Smooth muscle cell (in vitro differentiated cells): ENCODE data around the gene HLCS. TPM values are rescaled to one million over a fixed set of nuclear protein-coding genes. Genes with fewer than 3 reads are reported as not detected.

Experiments used
- DNase-seq: peaks from one replicate; lab custom pipeline; 2025; ENCODE audit not compliant: unreplicated experiment; lab: John Stamatoyannopoulos, UW
- H2AFZ ChIP-seq: fragments of 200-600 bp; sonication (generic); 2 replicates; pipeline ENCODE4 v1.6.0; 2016; ENCODE audit warnings: antibody characterized with exemption, low read depth, mild to moderate bottlenecking
- H3F3A ChIP-seq: fragments of 200-600 bp; sonication (generic); 2 replicates; pipeline ENCODE4 v1.6.0; 2017; ENCODE audit warnings: antibody characterized with exemption, low read depth
- H3K27ac ChIP-seq: fragments of 200-600 bp; sonication (generic); 2 replicates; pipeline ENCODE4 v1.5.1; 2016; ENCODE audit warnings: low read depth, mild to moderate bottlenecking
- H3K27me3 ChIP-seq: fragments of 200-600 bp; sonication (generic); 2 replicates; pipeline ENCODE4 v1.6.1; 2016; ENCODE audit warnings: low read depth, mild to moderate bottlenecking
- H3K36me3 ChIP-seq: fragments of 200-600 bp; sonication (generic); 2 replicates; pipeline ENCODE4 v1.5.1; 2016; ENCODE audit warnings: low read depth
- H3K4me1 ChIP-seq: fragments of 200-600 bp; sonication (generic); 2 replicates; pipeline ENCODE4 v1.5.1; 2016; ENCODE audit warnings: low read depth
- H3K4me2 ChIP-seq: fragments of 200-600 bp; sonication (generic); 2 replicates; pipeline ENCODE4 v1.6.0; 2016; ENCODE audit warnings: mild to moderate bottlenecking
- H3K4me3 ChIP-seq: fragments of 200-600 bp; sonication (generic); 2 replicates; pipeline ENCODE4 v1.5.1; 2016; ENCODE audit warnings: mild to moderate bottlenecking
- H3K79me2 ChIP-seq: fragments of 200-600 bp; sonication (generic); 2 replicates; pipeline ENCODE4 v1.6.0; 2016; ENCODE audit warnings: low read depth, mild to moderate bottlenecking
- H3K9ac ChIP-seq: fragments of 200-600 bp; sonication (generic); 2 replicates; pipeline ENCODE4 v1.6.0; 2016; ENCODE audit warnings: low read depth
- H3K9me3 ChIP-seq: fragments of 200-600 bp; sonication (generic); replicated peaks from 2 replicates; pipeline ENCODE4 v1.5.1; 2016; ENCODE audit warnings: low read depth
- H4K20me1 ChIP-seq: fragments of 200-600 bp; sonication (generic); 2 replicates; pipeline ENCODE4 v1.6.0; 2016; ENCODE audit warnings: low read depth
- WGBS: methylation state at CpG from one replicate; pipeline ENCODE4 v1.1.7; 2016; ENCODE audit warnings: low lambda C conversion rate; 5-methylcytosine and 5-hydroxymethylcytosine counted together
- polyA plus RNA-seq: library from polyadenylated mRNA; unstranded; fragments of >200 nt; fragmentation: Nextera tagmentation; extraction: Ambion mirVana; gene quantifications from 2 replicates; pipeline ENCODE4 v1.2.1, GENCODE V29; 2016
- total RNA-seq: library from RNA; depleted of rRNA; stranded (reverse); fragments of >200 nt; gene quantifications from 2 replicates; pipeline ENCODE4 v1.2.3, GENCODE V29; 2014
- TF ChIP-seq, protein P1 (sequence below): fragments of 200-600 bp; sonication (generic); IDR thresholded peaks from 2 replicates; pipeline ENCODE4 v1.5.1; 2017; ENCODE audit warnings: borderline replicate concordance, mild to moderate bottlenecking, antibody characterized with exemption; ENCODE audit not compliant: insufficient read depth, poor library complexity, severe bottlenecking

Gene HLCS
- total and polyA plus RNA-seq, 2 experiments from 2014 or later: 7.5 to 20.6 TPM

DNA sequence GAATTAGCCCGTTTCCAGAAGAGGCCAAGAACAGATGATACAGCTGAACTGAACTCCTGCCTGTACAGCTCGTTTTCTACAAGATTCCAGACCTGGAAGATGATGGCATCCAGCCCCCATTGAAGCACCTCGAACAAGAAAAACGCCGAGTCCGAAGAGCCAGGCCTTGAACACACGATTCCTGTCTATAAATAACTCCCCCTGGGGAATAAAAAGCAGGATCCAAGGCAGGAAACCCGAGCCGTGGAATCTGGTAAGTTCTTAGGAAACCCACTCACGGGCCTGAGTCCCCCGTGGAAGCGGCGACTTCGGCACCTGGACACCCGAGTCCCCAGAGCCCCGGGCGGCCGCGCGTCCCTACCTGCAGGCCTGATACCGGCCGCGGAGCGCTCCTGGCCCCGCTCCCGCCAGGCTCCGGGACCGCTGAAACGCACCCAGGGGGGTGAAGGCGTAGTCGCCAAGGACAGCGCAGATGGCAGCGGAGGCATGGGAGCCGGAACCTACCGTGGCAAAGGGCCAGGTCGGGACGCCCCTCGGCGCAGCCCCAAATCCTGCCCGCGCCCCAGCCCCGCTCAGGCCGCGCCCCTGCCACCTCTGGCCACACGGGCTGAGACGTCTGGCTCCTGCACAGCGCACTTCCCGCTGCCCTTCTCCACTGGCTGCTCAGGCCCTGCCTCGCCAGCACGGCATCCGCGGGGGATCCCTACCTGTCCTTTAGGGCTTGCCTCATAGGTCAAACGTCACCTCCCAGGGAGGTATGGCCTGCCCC, 14.0 kb upstream of the HLCS start:
- H2AFZ ChIP-seq: peak overlapping the region; percentile 34
- no peaks in the 10 kb centered on the region for H3K36me3 ChIP-seq
- H3K27ac ChIP-seq: no peak overlapping the region
- H3K9me3 ChIP-seq: no peaks in the 10 kb centered on the region
- H3F3A ChIP-seq: no peaks in the 10 kb centered on the region
- no peaks in the 10 kb centered on the region for H4K20me1 ChIP-seq
- TF ChIP-seq, protein P1, sequence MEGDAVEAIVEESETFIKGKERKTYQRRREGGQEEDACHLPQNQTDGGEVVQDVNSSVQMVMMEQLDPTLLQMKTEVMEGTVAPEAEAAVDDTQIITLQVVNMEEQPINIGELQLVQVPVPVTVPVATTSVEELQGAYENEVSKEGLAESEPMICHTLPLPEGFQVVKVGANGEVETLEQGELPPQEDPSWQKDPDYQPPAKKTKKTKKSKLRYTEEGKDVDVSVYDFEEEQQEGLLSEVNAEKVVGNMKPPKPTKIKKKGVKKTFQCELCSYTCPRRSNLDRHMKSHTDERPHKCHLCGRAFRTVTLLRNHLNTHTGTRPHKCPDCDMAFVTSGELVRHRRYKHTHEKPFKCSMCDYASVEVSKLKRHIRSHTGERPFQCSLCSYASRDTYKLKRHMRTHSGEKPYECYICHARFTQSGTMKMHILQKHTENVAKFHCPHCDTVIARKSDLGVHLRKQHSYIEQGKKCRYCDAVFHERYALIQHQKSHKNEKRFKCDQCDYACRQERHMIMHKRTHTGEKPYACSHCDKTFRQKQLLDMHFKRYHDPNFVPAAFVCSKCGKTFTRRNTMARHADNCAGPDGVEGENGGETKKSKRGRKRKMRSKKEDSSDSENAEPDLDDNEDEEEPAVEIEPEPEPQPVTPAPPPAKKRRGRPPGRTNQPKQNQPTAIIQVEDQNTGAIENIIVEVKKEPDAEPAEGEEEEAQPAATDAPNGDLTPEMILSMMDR: no peak
- peak overlapping the region; percentile 88 for H3K4me2 ChIP-seq
- no peak overlapping the region for H3K9ac ChIP-seq
- no peak for DNase-seq
- peak overlapping the region; percentile 51 for H3K4me3 ChIP-seq
- WGBS: 18% methylated on average over 36 of the region's 53 CpGs
- peaks cover 6% of the 10 kb centered on the region for H3K4me1 ChIP-seq
- H3K27me3 ChIP-seq: peaks cover 11% of the 10 kb centered on the region
- no peaks in the 10 kb centered on the region for H3K79me2 ChIP-seq

DNA sequence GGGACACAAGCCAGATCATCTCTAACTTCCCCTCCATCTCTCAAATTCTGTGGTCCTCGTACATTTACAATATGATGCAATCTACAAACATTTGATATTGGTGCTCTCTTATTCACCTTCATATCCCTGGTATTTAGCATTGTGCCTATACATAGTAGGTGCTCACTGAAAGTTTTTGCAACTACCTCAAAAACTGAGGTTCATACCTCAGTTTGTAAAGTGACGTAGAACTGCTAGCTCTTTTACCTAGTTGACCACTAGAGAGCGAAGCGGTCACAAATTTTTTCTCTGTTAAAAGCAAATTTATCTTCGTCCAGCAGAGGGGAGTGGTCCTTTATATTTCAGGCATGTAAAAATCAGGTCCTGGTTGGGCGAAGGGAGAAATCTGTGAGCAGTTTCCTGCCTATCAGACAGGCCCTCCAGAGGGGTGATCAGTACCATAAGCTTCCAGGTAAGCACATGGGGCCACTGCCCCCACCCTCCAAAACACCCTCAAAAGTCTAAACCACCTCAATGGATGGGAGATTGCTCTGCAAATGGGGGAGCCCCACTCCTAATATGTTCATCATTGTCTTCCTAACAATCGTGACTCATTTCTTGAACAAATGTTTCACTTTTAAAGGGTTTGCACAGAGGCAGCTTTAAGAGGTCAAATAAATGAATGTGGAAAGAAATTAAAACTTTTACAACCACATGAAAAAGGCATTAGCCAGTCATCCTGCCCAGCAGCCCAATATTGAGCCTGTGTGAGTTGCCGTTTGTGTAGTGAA, 10.6 kb upstream of the HLCS start:
- no peaks in the 10 kb centered on the region for H3K36me3 ChIP-seq
- H3K9me3 ChIP-seq: no peaks in the 10 kb centered on the region
- peaks cover 11% of the 10 kb centered on the region for H3K27me3 ChIP-seq
- no peak for DNase-seq
- H3K4me1 ChIP-seq: peaks cover 6% of the 10 kb centered on the region
- no peak overlapping the region for H3K27ac ChIP-seq
- no peaks in the 10 kb centered on the region for H3F3A ChIP-seq
- H2AFZ ChIP-seq: no peak overlapping the region
- WGBS: 36% methylated on average over 8 of the region's 8 CpGs
- H3K4me2 ChIP-seq: no peak overlapping the region
- no peak overlapping the region for H3K4me3 ChIP-seq
- H3K9ac ChIP-seq: no peak overlapping the region
- TF ChIP-seq, protein P1: peak; percentile 55
- no peaks in the 10 kb centered on the region for H4K20me1 ChIP-seq
- no peaks in the 10 kb centered on the region for H3K79me2 ChIP-seq

DNA sequence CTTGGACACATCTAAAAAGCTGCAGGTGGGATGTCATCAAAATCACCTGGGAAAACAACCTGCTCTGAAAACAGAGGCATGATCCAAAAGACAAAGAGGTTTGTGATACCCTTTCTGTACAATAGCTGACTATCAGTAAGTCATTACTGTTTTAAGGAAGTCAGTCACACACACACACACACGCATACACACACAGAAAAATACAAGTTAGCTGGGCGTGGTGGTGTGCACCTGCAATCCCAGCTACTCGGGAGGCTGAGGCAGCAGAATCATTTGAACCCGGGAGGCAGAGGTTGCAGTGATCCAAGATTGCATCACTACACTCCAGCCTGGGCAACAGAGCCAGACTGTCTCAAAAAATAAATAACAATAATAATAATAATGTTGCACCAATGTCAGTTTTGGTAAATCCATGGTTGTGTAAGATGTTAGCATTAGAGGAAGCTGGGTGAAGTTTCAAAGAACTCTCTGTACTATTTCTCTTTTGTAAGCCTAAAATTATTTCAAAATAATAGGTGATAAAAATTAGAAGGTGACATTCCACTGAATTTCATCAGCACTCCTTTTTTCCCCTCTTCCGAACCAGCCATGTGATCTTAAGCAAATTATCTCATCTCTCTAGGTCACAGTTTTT, 9.9 kb upstream of the HLCS start:
- Histone ChIP-seq H3K27me3 (peaks cover 6% of the 10 kb centered on the region), H3K36me3 (no peaks in the 10 kb centered on the region), H3K4me2 (no peak overlapping the region), H2AFZ (no peak overlapping the region), H4K20me1 (no peaks in the 10 kb centered on the region), H3F3A (no peaks in the 10 kb centered on the region), H3K79me2 (no peaks in the 10 kb centered on the region), H3K4me1 (peaks cover 6% of the 10 kb centered on the region), H3K9me3 (no peaks in the 10 kb centered on the region), H3K9ac (no peak overlapping the region), H3K27ac (no peak overlapping the region), H3K4me3 (no peak overlapping the region)
- no peak for DNase-seq
- 94% methylated on average over 5 of the region's 5 CpGs for WGBS
- TF ChIP-seq, protein P1: no peak
